CD4-positive, alpha-beta T cell treated with Interleukin-4 for 1 hour (primary cell): Measurements from ENCODE around the gene ATP13A3.

Experiments used
- DNase-seq, 2 donors: peaks; one replicate each; pipeline ENCODE4 v3.0.0-alpha.2; 2020 to 2022

ATP13A3 gene

GRCh38 chr3:194387926-194388418 lies 98.8 kb downstream of the ATP13A3 start:
- DNase-seq, result no peak

- DNase-seq, result no peak
Measured at GRCh38 chr3:194387276-194387675, 99.5 kb downstream of the ATP13A3 start.

DNA sequence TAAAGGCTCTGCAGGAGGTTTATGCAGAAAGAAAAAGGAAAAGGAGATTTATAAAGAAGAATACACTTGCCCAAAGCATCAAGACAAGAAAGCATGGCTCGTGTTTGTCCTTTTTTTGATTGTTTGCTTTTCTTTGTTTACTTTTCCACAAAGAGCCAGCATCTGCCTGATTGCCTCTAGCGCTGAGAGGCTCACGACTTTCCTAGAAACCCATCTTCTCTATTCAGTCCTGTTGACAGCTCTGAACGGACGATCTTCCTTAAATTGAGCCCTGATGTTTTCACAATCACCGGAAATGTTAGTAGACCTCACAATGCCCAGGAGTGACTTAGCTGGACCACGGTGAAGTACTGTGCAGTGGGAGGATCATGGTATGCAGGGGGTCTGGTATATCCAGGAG lies 100.2 kb downstream of the ATP13A3 start:
- DNase-seq, result no peak

DNA sequence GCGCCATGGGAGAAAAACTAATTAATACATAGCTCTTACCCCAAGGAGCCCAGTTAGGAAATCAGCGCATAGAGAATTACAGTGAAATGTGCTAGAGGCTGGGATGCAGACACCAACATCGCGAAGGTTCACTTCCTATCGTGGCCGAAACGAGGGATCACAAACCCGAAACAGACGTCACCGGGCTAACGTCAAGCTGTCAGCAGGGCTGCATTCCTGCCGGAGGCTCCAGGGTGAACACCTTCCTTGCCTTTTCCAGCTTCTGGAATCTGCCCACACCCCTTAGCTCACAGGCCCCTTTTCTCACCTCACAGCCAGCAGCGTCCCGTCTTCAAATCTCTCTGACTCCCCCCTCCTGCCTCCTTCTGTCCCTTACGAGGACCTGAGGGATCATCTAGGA lies 100.7 kb downstream of the ATP13A3 start:
- DNase-seq, result no peak

GRCh38 chr3:194384569-194385001 lies 102.2 kb downstream of the ATP13A3 start:
- no peak for DNase-seq

GRCh38 chr3:194384156-194384555 lies 102.6 kb downstream of the ATP13A3 start:
- no peak for DNase-seq

DNA sequence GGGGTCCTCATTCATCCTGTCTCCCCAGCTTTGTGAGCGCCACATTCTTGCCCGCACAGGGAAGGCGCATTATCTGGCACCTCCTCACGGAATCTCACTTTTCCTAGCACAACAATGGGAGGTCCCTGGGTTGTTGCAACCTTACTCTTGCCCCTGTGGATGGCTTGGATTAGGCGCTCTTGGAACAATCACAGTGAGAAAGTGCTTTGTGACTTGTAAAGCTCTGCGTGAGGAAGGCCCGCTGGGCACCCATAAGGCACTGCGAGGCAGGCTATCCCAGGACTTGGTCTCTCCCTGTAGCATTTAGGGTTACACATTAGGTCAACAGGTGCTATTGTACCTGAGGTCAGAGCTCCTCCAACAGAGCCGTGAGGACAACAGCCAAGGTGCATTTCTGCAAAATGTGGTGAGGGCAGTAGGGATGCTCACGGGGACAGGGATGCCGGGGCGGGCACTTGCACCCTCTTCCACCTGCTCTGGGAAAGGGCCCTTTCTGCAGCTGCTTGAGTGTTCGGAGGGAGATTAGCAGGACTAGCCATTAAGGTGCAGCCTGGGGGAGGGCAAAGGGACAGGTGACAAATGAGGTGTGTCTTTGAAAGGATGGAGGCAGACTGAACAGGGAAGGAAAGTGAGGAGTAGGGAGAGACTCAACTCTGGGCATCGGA lies 103.4 kb downstream of the ATP13A3 start:
- no peak for DNase-seq

- no peak for DNase-seq
Measured at GRCh38 chr3:194382892-194383223, 103.9 kb downstream of the ATP13A3 start.

GRCh38 chr3:194382196-194382891 lies 104.5 kb downstream of the ATP13A3 start:
- no peak for DNase-seq

- no peak for DNase-seq
Measured at GRCh38 chr3:194381460-194381875, 105.3 kb downstream of the ATP13A3 start.

GRCh38 chr3:194380326-194380725 lies 106.5 kb downstream of the ATP13A3 start:
- DNase-seq, result no peak

GRCh38 chr3:194379651-194380050 lies 107.2 kb downstream of the ATP13A3 start:
- DNase-seq, result no peak

GRCh38 chr3:194379231-194379630 lies 107.6 kb downstream of the ATP13A3 start:
- DNase-seq, result no peak

DNA sequence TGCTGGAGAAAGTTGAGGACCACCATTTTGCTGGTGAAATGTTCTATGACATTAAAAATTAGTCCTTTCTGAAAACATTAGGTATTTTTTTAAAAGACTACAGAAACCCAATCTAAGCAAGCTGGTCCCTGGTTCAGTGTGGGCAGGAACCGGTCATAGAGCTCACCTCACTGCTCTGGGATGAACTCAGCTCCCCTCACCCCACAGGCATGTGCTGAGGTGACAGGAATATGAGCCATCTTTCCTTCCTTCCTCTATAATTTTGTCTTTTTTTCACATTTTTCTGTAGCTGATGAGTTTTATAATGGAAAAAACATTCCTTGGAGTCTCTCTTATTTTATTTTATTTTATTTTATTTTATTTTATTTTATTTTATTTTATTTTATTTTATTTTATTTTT lies 109.1 kb downstream of the ATP13A3 start:
- no peak for DNase-seq

DNA sequence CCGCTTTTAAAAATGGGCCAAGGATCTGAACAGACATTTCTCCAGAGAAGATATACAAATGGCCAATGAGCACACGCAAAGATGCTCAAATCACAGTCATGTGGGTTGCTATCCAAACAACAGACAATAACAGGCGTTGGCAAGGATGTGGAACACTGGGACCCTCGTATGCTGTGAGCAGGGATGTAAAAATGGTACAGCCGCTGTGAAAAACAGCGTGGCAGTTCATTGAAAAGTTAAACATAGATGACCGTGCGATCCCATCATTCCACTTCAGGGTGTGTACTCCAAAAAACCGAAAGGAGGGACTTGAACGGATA lies 110.6 kb downstream of the ATP13A3 start:
- no peak for DNase-seq

DNA sequence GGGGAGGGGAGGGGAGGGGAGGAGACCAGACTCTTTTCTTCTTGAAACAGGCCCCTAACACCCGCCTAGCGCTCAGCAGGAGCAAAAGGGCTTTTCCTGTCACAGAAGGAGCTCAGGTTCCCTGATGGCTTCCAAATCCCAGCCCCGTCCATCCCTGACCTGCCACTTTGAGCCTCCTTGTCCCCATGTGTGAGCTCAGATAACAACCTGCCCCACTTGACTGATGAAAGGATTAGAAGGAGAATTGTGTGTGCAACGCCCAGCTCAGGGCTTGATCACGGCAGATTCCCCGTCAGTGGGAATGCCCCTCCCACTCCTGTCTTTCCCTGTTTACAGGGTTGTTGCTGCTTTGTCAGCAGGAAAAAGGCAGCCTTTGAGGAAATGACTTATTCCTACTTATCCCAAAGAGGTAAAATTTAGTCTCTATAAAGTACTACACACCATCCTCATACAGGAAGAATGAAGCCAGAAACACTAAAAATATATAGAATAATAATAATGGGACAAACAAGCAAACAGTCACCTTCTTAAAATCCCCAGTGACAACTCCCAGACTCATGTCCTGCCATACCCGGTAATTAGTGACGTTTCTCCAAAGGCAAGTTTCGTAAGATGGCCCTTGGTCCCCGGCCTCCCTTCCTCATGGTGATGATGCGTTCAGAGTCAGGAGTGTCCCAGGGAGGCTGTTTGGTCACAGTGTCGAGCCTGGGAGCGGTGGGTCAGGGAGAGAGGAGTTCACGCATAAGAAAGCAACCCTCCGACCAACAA lies 111.1 kb downstream of the ATP13A3 start:
- no peak for DNase-seq

DNA sequence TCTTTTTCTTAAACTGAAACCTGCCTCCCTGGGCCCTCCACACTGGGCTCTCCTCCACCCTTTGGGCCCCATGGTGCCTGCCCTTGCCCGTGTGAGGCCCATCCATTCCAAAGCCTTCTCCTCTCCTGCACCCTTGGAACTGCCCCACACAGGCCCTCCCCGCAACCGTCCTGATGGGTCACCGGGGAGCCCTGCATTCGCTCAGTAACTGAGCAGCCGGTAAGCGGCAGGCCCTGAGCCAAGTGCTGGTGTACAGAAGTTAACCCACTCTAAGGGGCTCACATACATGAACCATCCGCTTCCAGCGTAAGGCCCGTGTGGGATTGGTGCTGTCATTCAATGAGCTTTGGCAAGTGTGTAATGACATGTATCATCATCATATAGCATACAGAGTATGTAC lies 111.9 kb downstream of the ATP13A3 start:
- no peak for DNase-seq

- no peak for DNase-seq
Measured at GRCh38 chr3:194373899-194374298, 112.9 kb downstream of the ATP13A3 start.

DNA sequence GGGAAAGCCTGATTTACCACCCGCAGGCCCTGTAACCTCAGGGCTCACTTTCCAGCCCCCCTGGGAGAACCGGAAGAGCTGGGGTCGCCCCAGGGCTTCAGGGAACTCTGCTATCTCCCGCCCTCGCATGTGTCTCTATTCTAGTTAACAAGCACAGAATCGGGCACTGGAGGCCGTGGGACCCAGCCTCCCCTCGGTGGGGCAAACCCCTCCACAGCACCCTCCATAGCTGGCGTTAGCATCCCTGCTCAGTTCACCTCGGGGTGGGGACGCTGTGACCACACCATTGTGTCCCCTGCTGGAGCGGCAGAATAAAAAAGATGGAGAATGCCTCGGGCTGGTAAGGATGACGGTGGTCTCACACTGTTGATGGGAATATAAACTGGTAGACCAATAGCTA lies 113.8 kb downstream of the ATP13A3 start:
- DNase-seq, result no peak

GRCh38 chr3:194370753-194371152 lies 116.0 kb downstream of the ATP13A3 start:
- DNase-seq, result no peak

DNA sequence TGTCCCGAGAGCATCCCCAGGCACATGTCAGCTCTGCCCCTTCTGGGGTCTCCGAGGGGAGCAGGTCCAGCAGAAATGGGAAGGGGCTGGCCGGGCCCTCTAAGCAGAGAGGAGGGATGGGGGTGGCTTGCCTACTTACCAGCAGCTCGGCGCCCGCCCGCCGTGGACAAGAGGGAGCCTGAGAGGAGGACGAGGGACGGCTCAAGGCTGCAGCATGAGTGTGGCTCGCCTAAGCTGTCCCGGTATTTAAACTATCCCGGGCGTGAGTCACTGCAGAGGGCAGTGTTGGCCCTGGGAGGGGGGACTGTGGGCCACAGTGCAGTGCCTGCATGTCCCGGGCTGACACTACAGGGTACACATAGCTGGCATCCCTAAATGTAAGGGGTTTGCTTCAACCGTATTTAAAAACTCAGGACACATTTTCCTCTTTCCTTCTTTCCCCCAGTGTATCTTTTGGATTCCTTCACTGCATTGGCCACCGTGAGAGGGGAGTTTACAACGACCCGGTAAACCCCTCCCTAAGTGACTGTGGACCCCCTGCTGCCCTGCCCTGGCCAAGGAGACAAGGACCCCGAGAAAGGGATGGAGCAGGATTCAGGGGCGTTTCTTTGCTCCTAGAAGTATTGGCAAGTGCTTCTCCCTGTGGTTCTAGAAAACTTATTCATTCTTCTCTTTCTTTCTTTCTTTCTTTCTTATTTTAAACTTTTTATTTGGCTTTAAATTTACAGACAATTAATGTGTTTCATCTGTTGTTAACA lies 117.1 kb downstream of the ATP13A3 start, which contains the start of gene LRRC15:
TSS of gene LRRC15 (minus strand) at position 222 of the 758 bp plus-strand sequence. CDS start 8,700 bp downstream, outside the sequence.
- DNase-seq, result no peak

DNA sequence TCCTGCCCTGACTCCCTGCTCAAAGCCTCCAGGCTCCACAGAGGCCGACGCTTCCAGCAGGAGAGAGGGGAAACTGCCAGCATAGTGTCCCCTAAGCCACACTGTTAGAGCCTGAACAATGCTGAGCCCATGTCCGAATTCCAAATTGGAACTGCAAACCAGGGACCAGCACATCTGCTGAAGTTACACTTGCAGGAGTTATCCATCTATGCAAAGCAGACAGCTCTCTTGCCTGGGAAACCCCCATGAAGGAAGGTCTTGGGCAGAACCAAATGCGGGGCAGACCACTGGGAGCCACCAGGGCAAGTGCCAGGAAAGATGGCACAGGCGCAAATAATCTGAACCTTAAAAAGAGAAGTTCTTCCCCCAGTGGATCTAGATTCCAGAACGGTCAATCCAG lies 117.9 kb downstream of the ATP13A3 start:
- no peak for DNase-seq
